GM21619 (cell line): ENCODE data around the gene ZC3H12D.
"Not testable (repeated sequence)": the region's sequence is repeated elsewhere in the genome, so short reads cannot be mapped to it uniquely, and the experiment has no call there.

Experiments
- ATAC-seq: cut with Tn5 transposase; IDR thresholded peaks from one replicate; pipeline ENCODE4 v1.9.1; 2021; ENCODE audit not compliant: unreplicated experiment

The ZC3H12D gene

GRCh38 chr6:149459761-149460160 lies 25.1 kb downstream of the ZC3H12D start:
- no peak for ATAC-seq

GRCh38 chr6:149458806-149459205 lies 26.0 kb downstream of the ZC3H12D start:
- ATAC-seq = no peak

- no peak for ATAC-seq
These were observed 26.6 kb downstream of the ZC3H12D start for GRCh38 chr6:149458196-149458595.

DNA sequence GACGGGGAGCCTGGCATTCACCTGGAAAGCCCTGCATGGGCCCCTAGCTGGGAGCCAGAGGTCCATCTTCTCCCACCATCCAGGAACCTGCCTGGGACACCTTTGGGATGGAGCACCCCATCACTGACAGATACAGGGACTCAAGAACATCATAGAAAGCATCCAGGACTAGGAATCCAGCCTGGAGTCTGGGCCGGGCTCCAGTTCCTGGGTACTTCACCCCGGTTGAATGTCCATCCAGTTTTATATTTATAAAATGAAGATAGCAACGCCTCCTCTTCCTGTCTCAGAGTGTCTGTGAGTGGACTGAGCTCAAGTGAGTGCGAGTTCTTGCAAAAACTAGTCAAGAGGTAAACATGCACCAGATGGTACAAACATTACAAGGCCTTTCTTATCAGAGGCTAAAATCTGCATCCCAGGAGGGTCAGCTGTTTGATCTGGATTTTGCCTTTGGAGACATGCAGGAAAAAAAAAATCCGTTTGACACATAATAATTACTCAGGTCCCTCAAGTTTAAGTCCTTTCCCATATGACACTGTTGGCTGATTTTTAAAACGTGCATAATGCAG lies 27.4 kb downstream of the ZC3H12D start:
- ATAC-seq = no peak

DNA sequence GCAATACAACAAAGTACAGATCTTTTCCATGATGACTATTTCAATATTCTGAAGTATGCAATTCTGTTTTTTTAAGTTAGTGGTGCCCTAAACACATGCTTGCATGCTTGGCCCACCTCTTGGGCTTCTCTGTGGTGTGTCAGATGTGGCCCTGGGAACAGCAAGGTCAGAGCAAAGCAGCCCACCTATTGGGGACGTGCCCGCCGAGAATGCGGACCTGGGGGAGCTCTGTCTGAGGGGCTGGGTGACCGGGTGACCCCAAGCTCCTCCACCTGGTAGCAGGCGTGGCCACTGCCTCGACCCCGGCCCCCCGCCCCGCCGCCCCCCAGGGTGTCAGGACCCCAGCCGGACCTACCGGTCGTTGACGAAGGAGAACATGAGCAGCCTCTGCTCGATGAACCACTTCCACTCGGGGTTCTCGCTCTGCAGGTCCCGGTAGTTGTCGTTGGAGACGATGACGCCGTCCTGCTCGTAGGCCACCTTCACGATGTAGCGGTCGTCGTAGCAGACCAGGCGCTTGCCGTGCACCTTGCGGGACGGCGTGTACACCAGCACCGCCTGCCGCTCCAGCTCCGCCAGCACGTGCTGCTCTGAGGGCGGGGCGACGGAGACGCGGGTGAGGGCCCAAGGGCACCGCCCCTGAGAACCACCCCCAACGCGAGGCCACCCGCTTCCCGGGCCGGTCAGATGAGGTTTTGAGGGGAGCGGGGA lies 28.3 kb downstream of the ZC3H12D start:
- ATAC-seq = no peak

- ATAC-seq = no peak
These were observed 29.6 kb downstream of the ZC3H12D start for GRCh38 chr6:149455031-149455732.

GRCh38 chr6:149454346-149454848 lies 30.4 kb downstream of the ZC3H12D start:
- ATAC-seq = no peak

DNA sequence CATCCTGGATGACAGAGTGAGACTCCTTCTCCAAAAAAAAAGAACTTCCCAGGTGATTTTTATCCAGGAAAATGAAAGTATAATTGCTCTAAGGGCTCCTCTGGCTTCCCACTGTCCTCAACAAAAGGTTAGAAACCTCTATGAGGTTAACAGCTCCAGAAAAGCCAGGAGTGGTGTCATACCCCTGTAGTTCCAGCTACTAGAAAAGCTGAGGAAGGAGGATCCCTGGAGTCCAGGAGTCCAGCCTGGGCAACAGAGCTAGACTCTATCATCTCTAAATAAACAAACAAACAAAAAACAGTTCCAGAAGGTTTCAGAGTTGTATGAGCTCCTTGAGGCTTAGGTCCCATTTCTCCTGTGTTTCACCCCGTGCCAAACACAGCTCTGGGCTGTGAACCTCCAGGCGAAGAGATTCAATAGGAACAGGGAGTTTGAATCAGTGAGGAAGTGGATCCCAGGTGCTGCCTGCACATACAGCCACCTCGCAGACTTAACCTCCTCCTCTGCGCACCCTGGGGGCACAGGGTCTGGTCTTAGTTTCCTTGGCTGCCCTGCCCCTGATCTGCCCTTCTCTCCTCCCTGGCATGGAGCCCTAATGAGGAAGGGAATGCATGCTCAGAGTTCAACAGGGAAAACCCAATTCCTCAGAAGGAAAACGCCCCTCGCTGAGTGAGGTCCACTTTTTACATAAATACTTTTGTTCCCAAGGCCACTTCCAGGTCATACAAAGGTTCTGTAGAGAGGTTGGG lies 31.0 kb downstream of the ZC3H12D start:
- ATAC-seq = no peak

DNA sequence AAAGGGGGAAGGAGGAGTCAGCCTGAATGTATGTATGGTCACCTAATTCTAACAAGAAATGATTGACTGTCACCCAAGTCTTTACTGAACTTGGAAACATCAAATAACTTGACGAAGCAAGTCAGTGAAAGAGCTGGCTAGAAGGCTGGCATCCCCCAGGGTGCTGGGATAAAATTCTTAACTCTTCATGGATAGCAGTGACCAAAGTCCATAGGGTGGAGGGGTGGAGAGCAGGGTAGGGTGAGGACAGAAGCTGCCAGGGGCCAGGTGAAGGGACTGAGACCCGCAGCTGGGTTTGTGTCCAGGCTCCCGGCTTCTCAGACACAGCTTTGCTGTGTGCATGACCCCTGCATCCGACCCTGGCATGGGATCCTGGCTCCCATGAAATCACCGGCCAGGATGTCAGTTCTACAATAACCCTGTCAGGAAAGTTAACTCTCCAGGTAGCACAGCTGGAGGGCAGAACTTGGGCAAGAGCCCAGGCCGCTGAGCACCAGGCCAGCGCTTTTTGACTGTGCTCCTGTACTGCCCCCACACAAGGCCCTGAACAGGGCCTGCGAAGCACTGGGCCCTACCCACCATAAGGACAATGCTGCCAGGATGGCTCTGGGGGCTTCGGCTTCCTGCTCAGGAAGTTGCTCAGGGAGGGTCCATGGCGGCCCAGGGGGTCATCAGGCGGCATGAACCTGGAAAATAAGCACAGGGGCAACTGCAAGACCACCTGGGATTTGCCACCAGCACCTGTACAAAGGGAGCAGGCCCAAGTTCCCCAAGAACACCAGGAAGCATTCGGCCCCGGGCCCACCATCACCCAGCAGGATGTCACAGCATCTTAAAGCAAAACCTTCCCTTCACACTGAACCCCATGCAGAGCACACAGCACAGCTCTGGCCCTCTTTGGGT lies 32.5 kb downstream of the ZC3H12D start:
- ATAC-seq = no peak

DNA sequence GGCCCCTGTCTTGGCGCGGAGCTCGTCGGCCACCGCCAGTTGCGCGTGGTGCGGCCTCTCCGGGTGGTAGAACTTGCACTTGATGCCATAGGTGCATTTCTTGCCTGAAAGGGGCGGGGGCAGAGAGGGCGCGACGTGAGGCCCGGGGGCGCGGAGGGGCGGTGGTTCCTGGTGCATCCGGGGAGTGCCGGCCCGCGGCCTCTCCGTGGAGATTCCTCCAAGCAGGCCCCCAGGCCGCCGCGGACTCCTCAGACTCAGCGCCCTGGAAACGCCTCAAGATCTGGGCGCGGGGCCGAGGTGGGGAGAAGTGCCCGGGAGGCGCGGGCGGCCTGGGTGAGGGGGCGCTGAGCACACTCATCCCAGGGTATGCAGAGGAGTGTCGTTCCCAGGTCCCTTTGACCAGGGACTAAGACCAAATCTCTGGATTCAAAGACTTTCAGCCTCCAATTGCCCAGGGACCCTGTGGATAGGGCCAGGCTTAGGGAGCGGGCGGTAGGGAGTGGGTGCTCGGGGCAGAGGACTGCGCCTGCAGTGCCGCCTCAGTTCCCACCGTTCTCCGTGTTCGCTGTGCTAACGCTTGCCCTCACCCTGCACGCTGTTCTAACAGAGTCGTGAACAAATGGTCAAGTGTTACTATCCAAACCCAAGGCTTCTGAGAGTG lies 33.3 kb downstream of the ZC3H12D start:
- ATAC-seq = no peak

GRCh38 chr6:149450679-149451375 lies 34.0 kb downstream of the ZC3H12D start:
- ATAC-seq = no peak

GRCh38 chr6:149449831-149450678 lies 34.8 kb downstream of the ZC3H12D start:
- no peak for ATAC-seq

DNA sequence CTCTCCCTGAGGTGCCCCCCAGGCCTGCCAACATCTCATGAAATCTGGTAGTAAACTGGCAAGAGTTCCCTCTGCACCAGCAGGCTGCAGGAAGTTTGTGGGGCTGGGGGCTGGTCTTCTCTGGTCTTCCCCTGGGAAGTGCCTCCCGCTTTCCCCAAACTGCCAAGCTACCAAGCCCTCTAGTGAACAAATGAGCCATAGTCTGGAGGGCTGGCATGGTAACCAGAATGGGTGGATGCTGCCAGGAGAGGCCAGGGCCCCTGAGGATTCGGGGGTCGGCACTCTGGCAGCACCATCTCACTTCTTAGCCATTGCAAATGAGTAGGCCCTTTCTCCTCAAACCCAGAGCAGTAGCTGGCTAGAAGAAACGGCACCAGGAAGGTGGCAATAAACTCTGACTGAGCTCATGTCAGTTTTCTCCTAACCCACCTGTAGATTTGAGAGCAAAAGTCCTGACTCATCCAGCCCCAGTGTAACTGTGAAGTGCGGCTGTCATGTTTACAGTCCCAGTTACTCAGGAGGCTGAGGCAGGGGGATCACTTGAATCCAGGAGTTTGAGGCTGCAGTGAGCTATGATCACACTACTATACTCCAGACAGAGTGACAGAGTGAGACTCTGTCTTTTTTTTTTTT lies 35.9 kb downstream of the ZC3H12D start:
- no peak for ATAC-seq

DNA sequence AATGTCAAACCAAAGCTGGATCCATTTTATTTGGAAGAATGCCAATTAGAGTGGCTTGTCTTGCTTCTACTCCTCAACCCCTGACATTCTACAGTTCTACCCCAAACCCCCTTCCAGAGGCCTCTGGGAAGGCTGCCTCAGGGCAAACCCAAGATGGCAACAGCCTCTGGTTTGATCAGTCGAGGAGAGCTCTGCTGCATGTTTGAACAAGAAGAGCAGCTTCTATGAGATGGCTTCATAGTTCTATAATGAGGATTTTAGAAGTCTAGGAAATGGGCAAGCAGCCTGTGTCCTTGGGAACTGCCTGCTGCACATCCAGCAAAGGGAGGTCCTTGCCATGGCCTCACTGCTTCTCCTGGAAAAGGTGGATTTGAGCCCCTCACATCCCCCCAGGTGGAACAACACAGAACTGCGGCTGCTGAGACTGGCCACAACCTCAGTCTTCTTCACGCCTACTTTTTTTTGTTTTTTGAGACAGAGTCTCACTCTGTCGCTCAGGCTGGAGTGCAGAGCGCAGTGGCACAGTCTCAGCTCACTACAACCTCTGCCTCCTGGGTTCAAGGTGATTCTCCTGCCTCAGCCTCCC lies 37.9 kb downstream of the ZC3H12D start:
- no peak for ATAC-seq

DNA sequence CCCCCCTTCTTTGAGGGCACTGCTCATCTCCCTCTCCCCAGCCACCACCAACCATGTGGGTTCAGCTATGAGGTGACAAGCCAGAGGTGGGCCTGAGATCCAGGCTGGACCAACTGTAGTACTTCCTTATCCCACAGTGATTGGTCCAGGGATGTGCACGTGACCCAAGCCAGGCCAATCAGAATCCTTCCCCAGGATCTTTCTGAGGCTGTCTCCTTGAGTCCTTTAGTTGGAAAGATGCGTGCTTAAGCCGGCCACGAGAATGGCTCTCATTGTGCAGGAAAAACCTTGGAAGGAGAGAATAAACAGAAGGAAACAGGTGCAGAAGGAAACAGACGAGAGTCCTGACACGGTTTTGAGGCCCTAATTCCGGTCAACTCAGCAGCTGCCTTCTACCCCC lies 39.2 kb downstream of the ZC3H12D start:
- ATAC-seq = no peak

- no peak for ATAC-seq
These were observed 39.7 kb downstream of the ZC3H12D start for GRCh38 chr6:149445095-149445466.

DNA sequence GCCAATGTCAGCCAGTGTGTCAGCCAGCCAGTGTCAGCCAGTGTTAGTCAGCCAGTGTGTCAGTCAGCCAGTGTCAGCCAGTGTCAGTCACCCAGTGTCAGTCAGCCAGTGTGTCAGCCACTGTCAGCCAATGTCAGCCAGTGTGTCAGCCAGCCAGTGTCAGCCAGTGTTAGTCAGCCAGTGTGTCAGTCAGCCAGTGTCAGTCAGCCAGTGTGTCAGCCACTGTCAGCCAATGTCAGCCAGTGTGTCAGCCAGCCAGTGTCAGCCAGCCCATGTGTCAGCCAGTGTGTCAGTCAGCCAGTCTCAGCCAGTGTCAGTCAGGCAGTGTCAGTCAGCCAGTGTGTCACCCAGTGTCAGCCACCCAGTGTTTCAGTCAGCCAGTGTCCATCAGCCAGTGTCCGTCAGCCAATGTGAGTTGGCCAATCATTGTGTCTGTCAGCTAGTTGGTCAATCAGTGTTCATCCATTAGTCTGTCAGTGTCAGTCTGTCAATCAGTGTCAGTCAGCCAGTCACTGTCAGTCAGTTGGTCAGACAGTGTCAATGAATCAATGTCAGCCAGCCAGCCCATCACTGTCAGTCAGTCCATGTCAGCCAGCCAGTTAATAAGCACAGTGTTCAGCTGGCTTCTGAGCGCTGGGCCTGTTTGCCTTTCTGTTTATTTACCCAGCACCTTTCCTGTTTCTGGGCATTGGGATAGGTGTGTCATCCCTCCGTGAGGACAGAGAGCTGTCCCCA lies 40.3 kb downstream of the ZC3H12D start:
- ATAC-seq = not testable (repeated sequence)
